NCI-H146 (cell line): ENCODE results near the gene MBLAC1.

Source experiments
- DNase-seq: peaks from one replicate; lab custom pipeline; 2025; lab: John Stamatoyannopoulos, UW

The MBLAC1 gene

DNA sequence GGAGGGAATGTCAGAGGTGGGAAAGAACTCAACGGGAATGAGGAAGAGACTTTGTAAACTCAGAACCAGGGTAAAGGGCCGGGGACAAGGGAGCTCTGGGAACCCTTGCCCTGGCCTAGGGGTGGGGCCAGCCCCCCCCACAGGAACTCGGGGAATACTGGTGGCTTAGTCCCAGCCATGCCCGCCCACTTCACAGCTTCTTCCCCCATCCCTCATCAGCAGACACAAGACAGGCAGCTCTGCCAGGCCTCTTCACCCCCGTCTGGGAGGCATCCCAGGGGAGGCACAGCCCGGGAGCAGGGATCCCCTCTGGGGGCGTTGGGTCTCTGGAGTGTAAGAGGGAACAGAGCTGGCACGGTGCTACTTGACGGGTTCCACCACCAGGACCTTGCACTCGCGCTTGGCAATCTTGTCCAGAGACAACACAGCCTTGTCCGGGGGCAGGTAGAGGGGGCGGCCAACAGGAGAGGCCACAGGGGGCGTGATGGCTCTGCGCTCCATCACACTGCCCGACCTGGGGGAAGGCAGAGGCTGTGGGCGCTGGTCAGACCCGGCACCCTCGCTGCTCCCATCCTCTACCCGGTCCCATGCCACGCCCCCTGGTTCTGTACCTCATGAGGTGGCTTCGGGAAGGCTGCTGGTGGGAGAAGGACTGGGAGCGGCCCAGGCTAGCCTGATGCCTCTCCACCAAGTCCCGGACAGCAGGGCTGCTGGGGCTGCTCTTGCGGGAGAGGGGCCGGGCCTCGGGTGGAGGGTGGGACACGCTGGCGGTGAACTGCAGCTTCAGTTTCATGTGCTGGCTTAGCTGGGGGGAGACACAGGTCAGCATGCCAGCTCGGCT, 28.1 kb downstream of the MBLAC1 start:
- DNase-seq: no peak

DNA sequence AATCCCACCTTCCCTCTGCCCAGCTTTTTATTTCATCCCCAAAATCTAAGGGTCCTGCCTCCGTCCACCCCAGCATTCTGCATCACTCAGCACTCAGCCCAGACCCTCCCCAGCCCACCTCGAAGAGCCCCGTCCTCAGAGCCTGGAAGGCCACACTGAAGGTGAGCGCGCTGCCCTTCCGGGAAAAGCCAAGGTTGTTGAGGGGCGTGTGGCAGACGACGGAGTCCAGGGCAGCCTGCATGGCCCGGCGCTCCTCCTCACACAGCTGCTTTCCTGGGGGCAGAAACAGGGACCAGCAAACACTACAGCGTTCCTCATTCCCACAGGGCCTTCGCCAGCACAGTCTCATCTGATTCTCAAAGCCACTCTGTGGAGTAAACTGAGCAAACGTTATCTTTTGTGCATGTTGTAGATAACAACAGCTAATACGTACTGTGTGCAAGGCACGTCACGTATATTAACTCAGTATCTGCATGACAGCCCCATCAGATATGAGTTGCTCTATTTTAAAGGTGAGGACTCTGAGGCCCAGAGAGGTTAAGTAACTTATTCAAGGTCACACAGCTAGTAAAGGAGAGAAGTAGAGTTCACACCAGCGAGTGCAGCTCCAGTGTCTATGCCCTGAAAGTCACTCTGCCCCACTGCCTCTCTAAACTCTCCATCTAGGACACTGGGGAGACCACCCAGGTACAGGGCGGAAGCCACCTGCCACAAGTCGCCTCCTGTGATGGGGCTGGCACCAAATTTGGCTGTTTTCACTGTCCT, 29.0 kb downstream of the MBLAC1 start:
- no peak for DNase-seq

DNA sequence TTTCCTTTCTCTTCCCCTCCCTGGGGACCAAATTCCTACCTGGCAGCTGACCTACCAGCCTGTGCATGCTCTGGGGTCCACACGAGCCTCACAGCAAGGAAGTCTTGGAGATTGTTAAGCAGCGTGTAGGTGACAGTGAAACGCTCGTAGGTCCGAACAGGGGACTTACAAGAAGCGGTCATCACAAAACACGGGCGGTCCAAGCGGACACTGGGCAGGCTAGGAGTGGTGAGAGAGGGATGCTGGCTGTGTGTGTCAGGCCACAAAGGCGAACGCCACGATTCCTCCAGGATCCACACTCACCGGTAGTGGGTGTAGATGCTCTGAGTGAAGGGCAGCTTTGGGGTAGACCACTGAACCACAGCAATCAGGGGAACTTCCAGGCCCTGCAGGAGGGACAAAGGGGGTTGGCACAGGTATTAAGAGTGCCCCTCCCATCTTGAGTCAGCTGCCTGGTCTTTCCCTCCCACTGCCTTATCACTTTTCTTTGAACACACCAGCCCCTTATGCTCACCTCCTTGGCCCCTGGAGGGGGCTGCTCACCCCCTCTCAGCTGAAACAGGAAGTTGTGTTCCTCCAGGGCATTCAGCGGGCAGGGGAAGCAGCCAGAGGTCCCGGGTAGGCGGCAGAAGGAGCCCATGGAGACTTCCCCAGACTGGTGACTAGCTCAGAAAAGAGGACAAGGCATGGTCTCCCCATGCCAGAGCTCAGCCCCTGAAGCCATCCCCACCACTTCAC, 29.7 kb downstream of the MBLAC1 start:
- no peak for DNase-seq

DNA sequence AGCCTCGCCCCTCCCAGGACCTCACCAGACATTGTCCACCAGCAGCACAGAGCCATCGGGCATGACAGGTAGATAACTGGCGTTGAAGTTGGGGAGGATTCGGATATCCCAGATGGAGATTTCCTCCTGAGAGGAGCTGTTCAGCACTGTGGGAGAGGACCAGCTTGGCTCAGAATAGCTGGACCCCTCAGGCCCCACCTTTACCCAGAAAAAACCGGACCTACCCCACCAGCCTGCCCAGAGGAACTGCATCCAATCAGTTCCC, 30.2 kb downstream of the MBLAC1 start:
- DNase-seq: no peak

DNA sequence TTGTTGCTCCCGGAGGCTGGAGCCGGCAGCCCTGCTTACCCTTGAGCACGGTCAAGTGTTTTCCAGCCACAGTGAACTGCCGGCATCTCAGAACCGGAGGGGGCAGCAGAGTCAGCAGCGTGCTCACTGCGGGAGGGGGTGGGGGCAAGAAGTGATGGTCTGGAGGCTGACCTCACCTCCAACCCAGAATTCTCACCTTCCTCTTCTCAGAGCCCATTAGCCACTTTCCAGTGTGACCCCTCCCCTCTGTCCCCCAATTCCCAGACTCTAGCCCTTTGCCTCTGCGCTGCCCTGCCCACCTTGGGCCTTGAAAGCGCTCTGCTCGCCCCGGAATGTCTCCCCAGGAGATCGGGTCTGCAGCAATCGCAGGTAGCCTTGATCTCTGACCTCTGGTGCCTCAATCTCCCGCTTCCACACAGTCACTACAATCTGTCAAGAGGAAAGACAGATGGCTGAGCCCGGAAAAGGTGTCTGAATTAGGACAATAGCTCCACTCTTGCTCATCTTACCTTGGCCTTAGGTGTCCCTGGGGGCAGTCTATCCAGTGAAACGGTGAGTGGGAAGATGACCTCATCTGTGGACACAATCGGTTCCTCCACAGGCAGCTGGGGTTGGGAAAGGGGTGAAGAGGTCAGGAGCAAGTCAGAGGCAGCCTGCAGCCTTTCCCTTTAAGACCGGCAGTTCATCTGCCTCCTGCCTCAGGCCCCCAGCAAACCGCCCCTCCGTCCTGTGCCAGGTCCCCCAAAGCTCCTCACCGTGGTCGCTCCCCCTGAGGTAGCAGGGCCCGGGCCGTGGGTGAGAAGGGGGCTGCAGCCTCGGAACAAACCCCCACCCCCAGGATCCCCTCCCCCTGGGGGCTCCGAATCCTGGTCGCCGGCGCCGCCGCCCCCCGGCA, 30.8 kb downstream of the MBLAC1 start:
- DNase-seq: peak; percentile 40

DNA sequence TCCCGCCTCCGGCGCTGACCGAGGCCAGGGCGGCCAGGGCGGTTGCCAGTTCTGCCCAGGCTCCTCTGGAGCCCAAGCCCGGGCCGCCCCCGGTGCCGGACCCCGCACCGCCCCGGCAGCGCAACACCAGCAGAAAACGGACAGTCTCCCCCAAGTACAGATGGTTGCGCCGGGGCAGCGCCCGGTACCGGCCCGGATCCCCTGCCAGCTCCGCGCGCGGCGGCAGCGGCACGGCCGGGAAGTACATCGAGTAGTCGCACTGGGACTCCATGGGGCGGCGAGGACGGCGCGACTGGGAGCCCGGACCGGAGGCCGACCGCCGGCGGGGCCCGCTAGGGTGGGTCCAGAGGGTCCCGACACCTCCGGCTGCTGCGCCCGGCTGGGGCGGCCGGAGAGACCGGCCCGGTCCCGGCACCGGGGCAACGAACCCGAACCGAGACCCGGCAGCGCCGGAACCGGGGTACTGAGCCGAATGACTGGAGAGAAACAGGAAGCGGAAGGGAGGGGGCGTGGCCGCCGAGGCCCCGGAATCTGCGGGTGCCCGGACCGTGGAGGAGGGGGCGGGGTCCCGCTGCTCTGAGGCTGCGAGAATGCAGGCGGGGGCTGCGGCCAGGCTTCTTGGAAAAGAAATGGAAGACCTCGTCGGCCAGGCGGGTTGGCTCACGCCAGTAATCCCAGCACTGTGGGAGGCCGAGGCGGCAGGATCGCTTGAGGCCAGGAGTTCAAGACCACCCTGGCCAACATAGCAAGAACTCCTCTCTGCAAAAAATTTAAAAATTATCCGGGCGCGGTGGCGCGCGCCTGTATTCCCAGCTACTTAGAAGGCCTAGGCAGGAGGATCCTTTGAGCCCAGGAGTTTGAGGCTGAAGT, 31.7 kb downstream of the MBLAC1 start, which contains the start of gene TRAPPC14:
TSS of gene TRAPPC14 (minus strand) at position 495 of the 870 bp plus-strand sequence. CDS start at position 271, 224 bp downstream.
- peak; percentile 88 for DNase-seq

DNA sequence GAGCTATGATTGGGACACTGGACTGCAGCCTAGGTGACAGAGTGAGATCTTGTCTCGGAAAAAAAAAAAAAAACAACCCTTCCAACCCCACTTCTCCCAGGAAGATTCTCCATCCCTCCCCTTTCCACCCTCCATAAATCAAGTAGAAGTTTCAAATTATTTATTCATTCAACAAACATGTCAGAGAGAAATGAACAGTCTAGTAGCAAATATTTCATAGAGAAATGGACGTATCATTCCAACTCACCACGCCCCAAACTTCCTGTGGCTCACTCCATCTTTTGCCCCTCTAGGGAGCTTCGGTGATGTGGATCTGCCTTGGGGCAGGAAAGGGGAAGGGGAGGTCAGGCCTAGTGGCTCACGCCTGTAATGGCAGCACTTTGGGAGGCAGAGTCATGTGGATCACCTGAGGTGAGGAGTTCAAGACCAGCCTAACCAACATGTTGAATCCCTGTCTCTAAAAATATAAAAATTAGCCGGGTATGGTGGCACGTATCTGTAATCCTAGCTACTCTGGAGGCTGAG, 32.4 kb downstream of the MBLAC1 start:
- DNase-seq: peak; percentile 21

DNA sequence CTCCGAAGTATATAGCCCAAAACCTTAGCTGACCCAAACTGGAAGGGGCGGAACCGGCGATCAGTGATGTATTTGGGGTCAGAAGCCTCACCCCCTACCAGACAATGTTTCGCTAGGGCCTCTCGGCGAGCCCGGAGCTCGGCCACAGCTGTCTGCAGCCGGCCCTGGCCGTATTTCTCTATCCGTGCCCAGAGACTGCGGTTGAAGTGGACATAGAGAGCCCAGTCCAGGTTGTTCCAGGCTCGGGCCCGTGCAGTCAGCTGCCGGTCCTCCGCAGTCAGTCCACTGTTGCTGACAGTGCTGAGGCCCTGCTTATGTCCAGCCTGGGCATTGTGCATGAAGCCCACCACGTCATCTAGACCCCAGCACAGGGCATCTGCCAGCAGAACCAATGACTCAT, 33.3 kb downstream of the MBLAC1 start:
- no peak for DNase-seq

DNA sequence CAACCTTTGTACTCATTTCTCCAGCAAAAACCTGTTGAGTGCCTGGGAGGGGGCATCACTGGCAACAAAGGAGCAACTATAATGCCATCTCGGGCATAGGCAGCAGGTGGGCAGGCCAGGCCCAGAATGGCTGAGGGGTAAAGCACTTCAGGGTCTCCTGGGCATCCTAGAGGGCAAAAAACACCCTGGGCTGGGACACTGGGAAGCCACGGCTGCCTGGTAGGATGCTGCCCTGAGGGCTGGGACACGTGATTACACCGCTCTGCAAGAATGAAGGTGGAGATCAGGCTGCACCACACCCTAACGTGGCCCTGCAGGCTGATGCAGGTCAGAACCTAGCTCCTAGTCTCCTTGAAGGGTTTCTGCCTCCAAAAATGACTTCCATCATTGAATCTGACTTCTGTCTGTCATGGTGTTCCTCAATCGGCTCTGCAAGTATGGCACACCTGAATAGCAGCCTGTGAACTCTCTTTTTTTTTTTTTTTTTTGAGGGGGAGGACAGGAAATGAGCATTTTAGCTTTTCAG, 36.3 kb downstream of the MBLAC1 start:
- DNase-seq: peak; percentile 27

DNA sequence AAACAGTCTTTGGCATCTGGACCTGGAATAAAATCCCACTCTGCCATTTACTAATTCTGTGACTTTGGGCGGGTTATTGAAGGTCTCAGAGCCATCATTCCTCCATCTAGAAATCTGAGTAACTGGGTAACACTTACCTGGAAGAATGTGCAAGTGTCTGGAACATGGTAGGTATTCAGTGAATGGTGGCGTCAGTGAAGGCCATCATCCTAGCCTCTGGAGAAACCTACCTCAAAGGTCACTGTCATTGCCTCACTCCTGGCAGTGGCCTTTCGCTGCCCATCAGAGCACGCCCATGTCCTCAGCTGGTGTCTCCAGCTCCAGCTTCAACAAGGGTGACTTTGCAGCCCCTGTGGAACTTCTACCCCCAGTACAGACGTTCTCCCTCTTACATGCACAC, 37.1 kb downstream of the MBLAC1 start:
- no peak for DNase-seq

DNA sequence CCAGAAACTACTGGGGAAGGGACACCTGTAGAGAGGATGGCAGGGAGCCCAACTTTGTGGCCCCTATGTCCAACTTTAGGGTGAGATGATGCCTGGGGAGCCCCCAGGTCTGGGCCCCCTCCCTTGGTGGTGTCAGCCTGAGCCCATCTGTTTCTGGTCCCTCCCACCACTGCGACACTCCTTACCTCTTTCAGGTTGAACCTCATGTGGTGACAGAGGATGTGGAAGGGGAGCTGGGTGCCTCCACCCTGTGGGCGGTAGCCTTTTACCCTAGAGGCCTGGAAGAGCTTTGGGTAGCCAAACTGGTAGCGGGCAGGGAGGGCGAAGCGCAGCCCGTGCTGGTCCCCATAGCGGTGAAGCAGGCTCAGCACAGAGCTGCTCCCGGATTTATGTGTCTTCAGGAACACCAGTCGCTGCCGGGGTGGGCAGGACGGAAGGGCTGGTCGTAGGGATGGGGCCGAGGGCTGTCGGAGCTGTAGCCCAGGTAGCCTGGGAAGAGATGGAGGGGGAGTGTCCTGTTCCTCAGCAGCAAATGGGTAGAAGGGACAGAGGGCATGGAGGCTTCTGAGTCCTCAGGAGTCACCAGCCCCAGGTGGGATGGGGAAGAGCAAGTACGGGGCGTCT, 39.7 kb downstream of the MBLAC1 start:
- no peak for DNase-seq

DNA sequence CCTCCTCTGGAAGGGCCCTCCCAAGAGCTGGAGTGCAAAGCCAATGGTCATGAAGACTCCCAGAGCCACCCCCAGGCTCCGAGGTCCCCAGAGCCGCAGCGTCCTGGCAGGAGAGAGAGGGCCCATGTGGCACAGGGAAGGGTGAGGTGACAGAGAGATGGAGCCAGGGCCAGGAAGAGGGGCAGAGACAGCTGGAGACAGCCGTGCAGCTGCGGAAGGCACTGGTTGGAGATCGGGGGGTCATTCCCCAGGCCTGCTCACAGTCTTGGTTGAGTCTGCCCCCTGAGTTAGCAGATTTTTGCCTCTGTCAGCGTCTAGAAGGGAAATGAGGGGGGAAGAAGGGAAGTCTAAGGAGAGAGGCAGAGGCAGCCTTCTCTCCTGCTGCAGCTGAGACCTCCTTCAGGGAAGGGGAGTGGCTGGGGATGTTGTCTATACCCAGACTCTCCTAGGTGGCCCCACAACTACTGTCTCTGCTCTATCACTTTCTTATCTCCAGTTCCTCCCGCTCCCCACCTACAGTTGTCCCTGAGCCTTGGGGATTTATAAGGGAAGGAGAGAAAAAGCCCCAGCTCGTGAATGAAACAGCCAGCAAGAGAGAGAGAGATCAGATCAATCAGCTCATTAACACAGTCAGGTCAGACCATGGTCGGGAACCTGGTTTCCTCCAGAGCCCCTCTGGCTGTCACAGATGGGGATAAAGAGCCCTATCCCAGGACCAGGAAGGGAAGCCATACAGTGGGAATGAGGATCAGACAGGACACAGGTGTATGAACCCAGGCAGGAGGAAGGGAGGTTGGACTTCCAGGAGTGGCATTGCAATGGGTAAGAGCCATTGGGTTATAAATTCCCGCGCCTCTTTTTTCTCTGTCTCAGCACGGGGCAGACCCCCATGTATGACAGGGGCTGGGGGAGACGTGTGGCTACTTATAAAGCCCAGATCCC, 40.5 kb downstream of the MBLAC1 start:
- no peak for DNase-seq

DNA sequence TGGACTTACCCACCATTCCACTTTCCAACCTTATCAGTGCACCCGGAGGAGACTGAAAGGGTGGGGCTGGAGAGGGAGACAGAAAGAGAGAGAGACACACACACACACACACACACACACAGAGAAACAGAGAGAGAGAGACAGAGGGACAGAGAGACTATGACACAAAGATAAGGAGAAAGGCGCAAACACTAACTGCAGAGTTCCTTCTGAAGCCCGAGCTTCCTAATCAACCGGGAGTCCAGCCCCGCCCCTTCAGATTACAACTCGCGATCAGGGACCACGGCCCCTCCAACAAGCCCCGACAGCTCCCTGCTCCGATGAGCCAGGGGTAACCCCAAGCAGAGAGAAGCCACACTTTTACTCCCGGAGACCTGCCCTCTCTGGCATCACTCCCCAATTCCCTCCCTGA, 41.2 kb downstream of the MBLAC1 start:
- peak; percentile 31 for DNase-seq

DNA sequence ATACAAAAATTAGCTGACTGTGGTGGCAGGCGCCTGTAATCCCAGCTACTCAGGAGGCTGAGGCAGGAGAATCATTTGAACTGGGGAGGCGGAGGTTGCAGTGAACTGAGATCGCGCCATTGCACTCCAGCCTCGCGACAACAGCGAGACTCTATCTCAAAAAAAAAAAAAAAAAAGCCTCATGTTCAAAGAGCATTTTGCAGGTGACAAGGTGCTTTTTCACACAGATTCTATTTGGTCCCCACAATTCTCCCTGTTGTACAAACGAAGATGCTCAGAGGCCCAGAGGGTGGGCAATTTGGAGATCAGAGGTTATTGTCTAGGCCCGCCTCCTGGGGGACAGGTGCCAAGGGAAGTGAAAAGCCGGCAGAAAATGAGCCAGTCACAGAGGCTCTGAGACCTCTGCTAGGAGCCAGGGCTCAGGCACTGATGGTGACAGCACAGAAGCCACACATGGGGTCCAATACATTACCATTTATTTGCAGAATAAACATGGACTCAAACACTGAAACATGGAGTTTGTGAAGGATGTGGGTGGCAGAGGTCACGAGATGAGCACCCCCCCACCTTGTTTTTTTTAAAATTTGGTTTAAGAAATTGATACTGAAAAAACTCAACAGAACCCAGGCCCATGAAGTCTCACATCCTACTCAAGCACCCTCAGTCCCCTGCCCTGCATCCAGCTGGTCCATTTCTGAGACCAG, 42.5 kb downstream of the MBLAC1 start:
- peak; percentile 75 for DNase-seq

DNA sequence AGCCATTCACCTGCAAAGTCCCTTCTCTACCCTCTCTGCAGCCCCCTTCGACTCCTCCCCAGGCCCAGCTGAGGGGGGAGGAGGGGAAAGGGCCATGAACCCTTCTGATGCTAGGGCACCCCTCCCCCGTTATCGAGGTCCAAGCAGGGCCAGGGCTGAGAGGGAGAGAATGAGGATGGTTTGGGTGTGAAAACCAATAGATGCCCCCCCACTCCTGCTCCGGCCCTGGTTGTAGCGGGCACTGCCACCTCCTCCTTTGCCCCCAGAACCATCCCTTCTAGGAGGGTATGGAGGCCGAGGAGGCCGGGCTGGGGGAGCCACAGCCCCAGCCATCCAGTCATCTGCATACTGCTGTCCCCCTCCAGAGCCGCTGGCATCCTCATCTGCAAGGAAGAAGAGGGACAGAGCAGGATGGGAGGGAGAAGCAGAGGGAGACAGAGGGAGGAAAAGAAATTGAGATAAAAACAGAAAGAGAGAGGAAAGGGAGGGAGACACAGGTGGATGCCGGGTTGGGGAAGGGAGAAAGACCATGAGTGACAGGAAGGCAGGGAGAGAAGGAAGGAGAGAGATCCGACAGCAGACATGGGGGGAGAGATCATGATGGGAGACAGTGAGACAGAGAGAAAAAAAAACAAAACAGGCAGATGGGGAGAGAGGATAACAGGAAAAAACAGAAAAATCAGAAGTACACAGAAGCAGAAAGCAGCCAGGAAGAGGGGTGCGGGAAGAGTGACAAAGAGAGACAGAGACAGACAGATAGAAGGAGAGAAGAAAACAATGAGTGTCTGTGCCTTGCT, 43.5 kb downstream of the MBLAC1 start:
- DNase-seq: no peak

DNA sequence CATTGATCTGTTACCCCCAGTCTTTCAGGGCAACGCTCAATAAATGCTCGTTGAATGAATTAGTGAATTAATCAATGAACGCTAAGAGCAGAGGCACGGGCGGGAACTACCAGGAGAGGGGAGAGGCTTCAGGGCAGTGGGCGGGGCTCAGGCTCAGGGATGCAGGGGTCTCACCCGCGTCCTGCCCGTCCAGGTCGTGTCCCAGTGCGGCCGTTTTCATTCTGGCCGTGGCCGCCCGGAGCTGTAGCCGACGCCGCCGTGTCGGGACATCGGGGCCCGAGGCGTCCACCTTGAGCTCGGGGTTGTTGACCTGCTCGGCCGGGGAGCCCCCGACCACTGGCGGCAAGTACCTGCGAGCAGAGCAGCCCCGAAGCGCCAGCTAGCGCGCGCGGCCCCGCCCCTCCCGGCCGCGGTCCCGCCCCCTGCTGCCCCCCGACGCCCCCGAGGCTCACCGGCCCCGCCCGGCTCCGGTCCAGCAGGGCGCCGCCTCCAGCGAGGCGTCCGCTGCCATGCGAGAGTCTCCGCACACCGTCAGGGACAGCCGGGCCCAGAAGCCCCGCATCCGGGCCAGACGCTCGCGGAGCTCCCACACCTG, 44.4 kb downstream of the MBLAC1 start:
- peak; percentile 40 for DNase-seq

DNA sequence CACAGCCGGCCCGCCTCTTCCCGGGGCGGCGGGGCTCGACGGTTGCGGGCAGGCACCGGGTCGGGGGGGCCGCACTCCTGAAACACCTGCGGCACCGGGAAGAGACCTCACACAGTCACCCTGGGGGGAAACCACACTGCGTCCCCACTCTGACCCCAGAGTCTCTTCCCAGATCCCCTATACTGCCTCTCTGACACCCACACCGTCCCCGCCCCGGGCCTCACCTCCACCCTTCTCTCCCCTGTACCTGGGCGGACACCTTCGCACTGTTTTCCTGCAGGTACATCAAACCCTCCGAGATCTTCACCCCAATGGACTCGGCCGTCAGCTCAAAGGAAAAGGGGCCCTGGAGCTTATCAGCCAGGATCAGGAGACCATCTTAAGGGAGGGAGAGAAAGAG, 45.1 kb downstream of the MBLAC1 start:
- no peak for DNase-seq
